ENCODE data around the gene PILRB.
"Not testable (repeated sequence)": the region's sequence is repeated elsewhere in the genome, so short reads cannot be mapped to it uniquely, and the experiment has no call there.

PILRB gene

DNA sequence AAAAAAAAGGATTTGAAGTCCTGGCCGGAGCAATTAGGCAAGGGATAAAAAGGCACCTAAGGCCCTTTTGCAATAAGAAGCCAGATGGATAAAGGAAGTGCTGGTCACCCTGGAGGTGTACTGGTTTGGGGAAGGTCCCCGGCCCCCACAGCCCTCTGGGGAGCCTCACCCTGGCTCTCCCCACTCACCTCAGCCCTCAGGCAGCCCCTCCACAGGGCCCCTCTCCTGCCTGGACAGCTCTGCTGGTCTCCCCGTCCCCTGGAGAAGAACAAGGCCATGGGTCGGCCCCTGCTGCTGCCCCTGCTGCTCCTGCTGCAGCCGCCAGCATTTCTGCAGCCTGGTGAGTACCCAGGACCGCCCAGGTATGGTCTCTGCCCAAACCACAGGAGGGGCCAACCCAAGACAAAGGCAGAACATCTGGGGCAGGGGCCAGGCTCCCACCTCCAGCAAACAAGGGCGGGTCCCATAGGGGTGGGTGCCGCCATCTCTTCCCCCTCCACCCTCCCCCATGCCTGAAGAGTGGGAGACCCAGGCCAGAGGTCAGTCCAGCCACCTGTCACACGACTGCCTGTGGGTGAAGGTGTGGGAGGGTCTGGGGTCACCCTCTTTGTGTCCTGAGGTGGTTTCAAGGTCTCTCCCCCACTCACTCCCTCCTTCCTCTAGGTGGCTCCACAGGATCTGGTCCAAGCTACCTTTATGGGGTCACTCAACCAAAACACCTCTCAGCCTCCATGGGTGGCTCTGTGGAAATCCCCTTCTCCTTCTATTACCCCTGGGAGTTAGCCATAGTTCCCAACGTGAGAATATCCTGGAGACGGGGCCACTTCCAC, at the start of gene PILRB:
TSS of gene PILRB (plus strand) at position 91 of the 830 bp plus-strand sequence. CDS start at position 277, 186 bp downstream.
- ChIA-PET CTCF (interaction anchor here (0.6 to 0.7 kb wide), 2 partner anchors 25 to 50 kb away, joined by 3 read pairs; no protein-coding TSS in a partner anchor), POLR2A (ENCODE audit: low non-redundant PET) (no interaction called here)
- peak within 1 kb of the TSS; percentile 21 for H3K27ac ChIP-seq
- TF ChIP-seq CTCF (conservative IDR thresholded peaks at IDR 0.05; ENCODE audit: low read depth) = no peak
- DNase-seq (ENCODE audit: low spot score) = no peak

- CTCF ChIA-PET; DNase-seq (ENCODE audit: low spot score); H3K27ac ChIP-seq; POLR2A ChIA-PET (ENCODE audit: low non-redundant PET): not testable (repeated sequence)
Measured at GRCh38 chr7:100318329-100318728, 39.6 kb upstream of the PILRB start.

- POLR2A ChIA-PET (ENCODE audit: low non-redundant PET); CTCF ChIA-PET; H3K27ac ChIP-seq; DNase-seq (ENCODE audit: low spot score): not testable (repeated sequence)
Measured at GRCh38 chr7:100321648-100322047, 36.3 kb upstream of the PILRB start.

DNA sequence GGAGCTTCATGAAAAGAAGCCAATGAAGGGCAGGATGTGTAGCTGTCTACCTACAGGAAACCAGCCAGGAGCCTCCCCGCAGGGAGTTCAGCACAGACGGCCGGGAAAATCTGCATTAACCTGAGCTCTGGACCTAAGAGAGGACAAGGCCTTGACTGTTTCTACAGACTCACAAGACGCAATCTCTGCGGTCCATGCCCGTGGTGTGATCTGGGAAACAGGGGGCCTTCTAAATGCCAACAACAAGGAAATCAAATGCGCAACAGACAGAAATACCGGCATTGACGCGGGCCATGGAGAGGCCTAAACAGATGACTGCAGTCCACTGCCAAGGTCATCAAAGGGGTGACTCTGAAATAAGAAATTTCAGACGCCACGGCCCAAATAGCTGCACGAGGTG, 33.7 kb upstream of the PILRB start:
- POLR2A ChIA-PET (ENCODE audit: low non-redundant PET); H3K27ac ChIP-seq; CTCF ChIA-PET: not testable (repeated sequence)

DNA sequence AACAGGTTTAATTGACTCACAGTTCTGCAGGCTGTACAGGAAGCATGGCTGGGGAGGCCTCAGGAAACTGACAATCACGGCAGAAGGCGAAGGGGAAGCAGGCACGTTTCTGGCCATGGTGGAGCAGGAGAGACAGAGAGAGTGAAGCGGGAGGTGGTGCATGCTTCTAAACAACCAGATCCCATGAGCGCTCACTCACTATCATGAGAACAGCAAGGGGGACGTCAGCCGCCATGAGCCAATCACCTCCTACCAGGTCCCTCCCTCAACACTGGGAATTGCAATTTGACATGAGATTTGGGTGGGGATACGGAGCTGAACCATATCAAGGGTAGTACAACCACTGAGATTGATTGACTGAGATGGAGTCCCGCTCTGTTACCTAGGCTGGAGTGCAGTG, 32.2 kb upstream of the PILRB start:
- H3K27ac ChIP-seq; DNase-seq (ENCODE audit: low spot score); POLR2A ChIA-PET (ENCODE audit: low non-redundant PET); CTCF ChIA-PET: not testable (repeated sequence)

More for the DNA sequence above, 33.7 kb upstream of the PILRB start:
- DNase-seq (ENCODE audit: low spot score) = not testable (repeated sequence)

DNA sequence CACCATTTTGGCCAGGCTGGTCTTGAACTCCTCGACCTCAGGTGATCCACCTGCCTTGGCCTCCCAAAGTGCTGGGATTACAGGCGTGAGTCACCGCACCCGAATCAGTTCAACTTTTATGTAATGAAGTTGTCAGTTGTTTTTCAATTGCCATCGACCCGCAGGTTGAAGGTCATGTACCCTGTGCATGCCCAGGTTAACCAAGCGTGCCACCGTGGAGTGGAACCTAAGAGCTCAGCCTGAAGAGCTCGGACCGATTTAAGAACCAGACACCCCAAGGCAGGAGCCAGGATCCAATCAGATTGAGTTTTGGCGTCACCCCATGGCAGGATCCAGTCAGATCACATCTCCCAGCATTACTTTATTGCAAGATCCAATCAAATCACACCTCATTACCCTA, 31.0 kb upstream of the PILRB start:
- CTCF ChIA-PET; DNase-seq (ENCODE audit: low spot score); POLR2A ChIA-PET (ENCODE audit: low non-redundant PET); H3K27ac ChIP-seq: not testable (repeated sequence)

GRCh38 chr7:100335566-100336466, 22.1 kb upstream of the PILRB start:
- peak; percentile 82 for DNase-seq (ENCODE audit: low spot score)
- POLR2A ChIA-PET (ENCODE audit: low non-redundant PET); CTCF ChIA-PET: not testable (repeated sequence)
- peak overlapping the region; percentile 96 for H3K27ac ChIP-seq

GRCh38 chr7:100338083-100338696, 19.7 kb upstream of the PILRB start:
- peak; percentile 51 for DNase-seq (ENCODE audit: low spot score)
- H3K27ac ChIP-seq = peak overlapping the region; percentile 96
- POLR2A ChIA-PET (ENCODE audit: low non-redundant PET); CTCF ChIA-PET: not testable (repeated sequence)

- CTCF ChIA-PET; POLR2A ChIA-PET (ENCODE audit: low non-redundant PET): not testable (repeated sequence)
- peak; percentile 16 for DNase-seq (ENCODE audit: low spot score)
- peak overlapping the region; percentile 64 for H3K27ac ChIP-seq
Measured at GRCh38 chr7:100341286-100341685, 16.6 kb upstream of the PILRB start.

GRCh38 chr7:100342765-100343164, 15.2 kb upstream of the PILRB start:
- no peak for DNase-seq (ENCODE audit: low spot score)
- 0 out of 2 replicates have a peak overlapping the region, but pooled peaks have one; percentile 33 for H3K27ac ChIP-seq
- CTCF ChIA-PET = interaction anchor here (0.6 kb wide), 1 partner anchor 20 kb away, joined by 3 read pairs; no protein-coding TSS in a partner anchor
- POLR2A ChIA-PET (ENCODE audit: low non-redundant PET) = no interaction called here
- TF ChIP-seq CTCF (conservative IDR thresholded peaks at IDR 0.05; ENCODE audit: low read depth) = no peak

DNA sequence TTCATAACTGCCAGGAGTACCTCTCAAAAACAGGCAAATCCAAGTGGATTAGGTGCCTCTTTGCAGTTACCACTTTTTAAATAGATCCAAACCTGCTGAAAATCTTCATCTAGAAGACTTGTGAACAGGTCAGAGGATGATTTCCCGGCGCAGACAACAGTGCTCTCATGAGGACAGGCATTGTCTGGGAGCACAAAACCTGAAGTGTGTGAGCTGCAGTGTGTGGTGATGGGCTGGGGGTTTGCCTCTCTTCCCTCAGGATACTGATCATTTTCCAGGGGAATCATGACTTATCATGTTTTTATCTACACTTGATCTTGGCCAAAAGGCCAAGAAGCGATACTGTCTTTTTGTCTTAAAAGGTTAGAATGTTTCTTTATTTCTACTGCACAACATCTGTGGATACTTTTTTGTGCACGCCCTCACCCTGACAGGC, 13.8 kb upstream of the PILRB start:
- CTCF ChIA-PET = interaction anchor here (0.6 kb wide), 1 partner anchor 21 kb away, joined by 3 read pairs; no protein-coding TSS in a partner anchor
- POLR2A ChIA-PET (ENCODE audit: low non-redundant PET); DNase-seq (ENCODE audit: low spot score): not testable (repeated sequence)
- H3K27ac ChIP-seq = peak overlapping the region; percentile 69

Measured in RWPE1 (cell line).